ENCODE measurements around the gene AXIN1. TPM values are rescaled to one million over a fixed set of nuclear protein-coding genes. Genes with fewer than 3 reads are reported as not detected.

The AXIN1 gene
- total and polyA plus RNA-seq, 2 of the 8 experiments (the other 6 are each of a cell fraction or from before 2014, with no cell fraction given): 12.5 to 41.9 TPM

DNA sequence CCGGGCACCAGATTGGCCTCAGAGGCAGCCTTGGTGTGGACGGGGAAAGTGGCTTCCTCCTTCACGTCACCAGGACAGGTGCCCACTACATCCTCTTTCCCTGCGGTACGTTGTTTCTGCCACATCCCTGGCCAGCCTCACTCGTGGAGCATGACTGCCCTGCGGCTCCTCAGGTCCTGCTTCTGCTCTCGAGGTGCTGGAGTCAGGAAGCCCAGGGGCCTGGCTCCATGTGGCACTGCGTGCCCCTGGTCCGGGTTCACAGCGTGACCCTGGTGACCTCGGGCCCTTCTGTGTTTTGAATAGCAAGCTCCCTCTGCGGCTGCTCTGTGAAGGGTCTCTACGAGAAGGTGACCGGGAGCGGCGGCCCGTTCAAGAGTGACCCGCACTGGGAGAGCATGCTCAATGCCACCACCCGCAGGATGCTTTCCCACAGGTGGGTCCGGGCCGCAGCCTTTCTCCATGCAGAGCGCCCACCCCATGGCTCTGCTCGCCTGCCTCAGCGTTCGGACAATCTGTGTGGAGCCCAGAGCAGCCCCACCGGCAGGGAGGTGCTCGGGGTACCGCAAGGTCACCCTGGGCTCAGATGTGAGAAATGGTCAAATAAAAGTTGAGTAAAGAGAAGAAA lies 90.3 kb downstream of the AXIN1 start:
- no peak overlapping the region for H4K5ac ChIP-seq (ENCODE audit: insufficient read length, low read depth, low read length)
- H3K4me2 ChIP-seq (ENCODE audit: insufficient read depth in 1 of 2, low read depth in 2 of 2, low read length in 2 of 2): no peak overlapping the region
- no peak overlapping the region for H2AFZ ChIP-seq (ENCODE audit: low read length)
- no peak overlapping the region for H4K91ac ChIP-seq (replicated peaks; ENCODE audit: insufficient read length, low read length)
- no peak overlapping the region for H3K27ac ChIP-seq (ENCODE audit: low read depth, low read length)
- H3K36me3 ChIP-seq (ENCODE audit: control insufficient read depth in 2 of 4, insufficient read depth in 4 of 4, low read length in 3 of 4): peaks cover 5 to 12% (median 8%) of the 10 kb centered on the region in 4 experiments; a peak in 6 of 8 replicates
- H3K27me3 ChIP-seq (replicated peaks in 1 of 4; ENCODE audit: control insufficient read depth in 3 of 4, extremely low read depth in 1 of 4, insufficient read depth in 3 of 4, low read length in 3 of 4): no peaks in the 10 kb centered on the region
- H3K23ac ChIP-seq (ENCODE audit: insufficient read length): no peak overlapping the region
- H2AK5ac ChIP-seq (ENCODE audit: low read depth, low read length): no peak overlapping the region
- H3K9ac ChIP-seq (replicated peaks in 1 of 4; ENCODE audit: extremely low read depth in 1 of 4, low read depth in 3 of 4, low read length in 3 of 4): no peak overlapping the region
- ChIA-PET POLR2A (ENCODE audit: partially characterized antibody) (interaction anchor here (1.2 to 2.0 kb wide), 2 partner anchors 7 to 10 kb away, joined by 4 read pairs; no protein-coding TSS in a partner anchor), CTCF (ENCODE audit: partially characterized antibody) (interaction anchor here (1.3 kb wide), 1 partner anchor 74 kb away, joined by 3 read pairs; no protein-coding TSS in a partner anchor)
- H3K23me2 ChIP-seq (ENCODE audit: low read depth, low read length): 0 out of 2 replicates have a peak, but pooled peaks cover under 1% of the 10 kb centered on the region
- H3K4ac ChIP-seq (replicated peaks; ENCODE audit: insufficient read length, low read depth, low read length): no peak overlapping the region
- H2BK120ac ChIP-seq (replicated peaks; ENCODE audit: low read depth, low read length): no peak overlapping the region
- FAIRE-seq: no peak
- no peak for DNase-seq (ENCODE audit: low read depth in 1 of 2, low spot score in 2 of 2)
- H3K4me3 ChIP-seq (ENCODE audit: extremely low read depth in 1 of 4, insufficient read depth in 2 of 4, low read depth in 3 of 4, low read length in 4 of 4): no peak overlapping the region
- H3K9me3 ChIP-seq (ENCODE audit: insufficient read depth in 2 of 2, low read depth in 1 of 2, low read length in 1 of 2): no peaks in the 10 kb centered on the region
- WGBS, 2 experiments (ENCODE audit: extremely low coverage in 1 of 2, insufficient coverage in 1 of 2, insufficient read length in 1 of 2, insufficient replicate concordance in 2 of 2, low coverage in 1 of 2, low lambda C conversion rate in 2 of 2, missing lambda C conversion rate in 1 of 2): 95% methylated on average over 27 of the region's 29 CpGs; no CpG with 5 or more reads in 1 of the 2 experiments
- H2BK20ac ChIP-seq (ENCODE audit: low read length): no peak overlapping the region
- H4K20me1 ChIP-seq (replicated peaks in 1 of 2; ENCODE audit: control insufficient read depth in 1 of 2, insufficient read depth in 2 of 2, low read length in 2 of 2): peaks cover 0 to 13% of the 10 kb centered on the region in 2 experiments
- no peak overlapping the region for H3K14ac ChIP-seq (ENCODE audit: insufficient read length)
- no peaks in the 10 kb centered on the region for H3K79me2 ChIP-seq (ENCODE audit: control insufficient read depth in 1 of 2, insufficient read depth in 2 of 2, low read length in 2 of 2)
- H2BK5ac ChIP-seq (ENCODE audit: low read depth, low read length): no peak overlapping the region
- no peak overlapping the region for H2BK15ac ChIP-seq (ENCODE audit: low read length)
- no peak overlapping the region for H4K8ac ChIP-seq (ENCODE audit: extremely low read depth, insufficient read depth, low read length)
- H3K79me1 ChIP-seq (ENCODE audit: low read depth, low read length): no peaks in the 10 kb centered on the region
- H3K56ac ChIP-seq (replicated peaks; ENCODE audit: insufficient read length, low read depth, low read length): no peak overlapping the region
- no peaks in the 10 kb centered on the region for H3K4me1 ChIP-seq (replicated peaks in 1 of 4; ENCODE audit: control insufficient read depth in 3 of 4, insufficient read depth in 4 of 4, low read length in 3 of 4)
- H2BK12ac ChIP-seq (ENCODE audit: low read depth, low read length): no peak overlapping the region
- no peak overlapping the region for H3K18ac ChIP-seq (ENCODE audit: extremely low read depth, low read length)
- TF ChIP-seq SP2 (IDR thresholded peaks at IDR 0.05; ENCODE audit: low read length) (no peak), KDM1A (IDR thresholded peaks at IDR 0.05; ENCODE audit: borderline replicate concordance, low read length) (no peak), POLR2AphosphoS5 (IDR thresholded peaks at IDR 0.05; ENCODE audit: low read depth, low read length) (no peak), SUZ12 (IDR thresholded peaks at IDR 0.05; ENCODE audit: low read length) (no peak), PHF8 (conservative IDR thresholded peaks at IDR 0.05; ENCODE audit: low read depth, low read length) (no peak), SAP30 (IDR thresholded peaks at IDR 0.05; ENCODE audit: insufficient read depth, insufficient replicate concordance, low read length) (no peak)
- TF ChIP-seq, protein P1, sequence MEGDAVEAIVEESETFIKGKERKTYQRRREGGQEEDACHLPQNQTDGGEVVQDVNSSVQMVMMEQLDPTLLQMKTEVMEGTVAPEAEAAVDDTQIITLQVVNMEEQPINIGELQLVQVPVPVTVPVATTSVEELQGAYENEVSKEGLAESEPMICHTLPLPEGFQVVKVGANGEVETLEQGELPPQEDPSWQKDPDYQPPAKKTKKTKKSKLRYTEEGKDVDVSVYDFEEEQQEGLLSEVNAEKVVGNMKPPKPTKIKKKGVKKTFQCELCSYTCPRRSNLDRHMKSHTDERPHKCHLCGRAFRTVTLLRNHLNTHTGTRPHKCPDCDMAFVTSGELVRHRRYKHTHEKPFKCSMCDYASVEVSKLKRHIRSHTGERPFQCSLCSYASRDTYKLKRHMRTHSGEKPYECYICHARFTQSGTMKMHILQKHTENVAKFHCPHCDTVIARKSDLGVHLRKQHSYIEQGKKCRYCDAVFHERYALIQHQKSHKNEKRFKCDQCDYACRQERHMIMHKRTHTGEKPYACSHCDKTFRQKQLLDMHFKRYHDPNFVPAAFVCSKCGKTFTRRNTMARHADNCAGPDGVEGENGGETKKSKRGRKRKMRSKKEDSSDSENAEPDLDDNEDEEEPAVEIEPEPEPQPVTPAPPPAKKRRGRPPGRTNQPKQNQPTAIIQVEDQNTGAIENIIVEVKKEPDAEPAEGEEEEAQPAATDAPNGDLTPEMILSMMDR (IDR thresholded peaks at IDR 0.05; ENCODE audit: control extremely low read depth in 1 of 3, insufficient read depth in 1 of 3, low read depth in 1 of 3, low read length in 3 of 3): no peak
- TF ChIP-seq, protein P2, sequence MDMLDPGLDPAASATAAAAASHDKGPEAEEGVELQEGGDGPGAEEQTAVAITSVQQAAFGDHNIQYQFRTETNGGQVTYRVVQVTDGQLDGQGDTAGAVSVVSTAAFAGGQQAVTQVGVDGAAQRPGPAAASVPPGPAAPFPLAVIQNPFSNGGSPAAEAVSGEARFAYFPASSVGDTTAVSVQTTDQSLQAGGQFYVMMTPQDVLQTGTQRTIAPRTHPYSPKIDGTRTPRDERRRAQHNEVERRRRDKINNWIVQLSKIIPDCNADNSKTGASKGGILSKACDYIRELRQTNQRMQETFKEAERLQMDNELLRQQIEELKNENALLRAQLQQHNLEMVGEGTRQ (IDR thresholded peaks at IDR 0.05; ENCODE audit: low read length): no peak
